ENCODE results near the gene HEY2.

DNA sequence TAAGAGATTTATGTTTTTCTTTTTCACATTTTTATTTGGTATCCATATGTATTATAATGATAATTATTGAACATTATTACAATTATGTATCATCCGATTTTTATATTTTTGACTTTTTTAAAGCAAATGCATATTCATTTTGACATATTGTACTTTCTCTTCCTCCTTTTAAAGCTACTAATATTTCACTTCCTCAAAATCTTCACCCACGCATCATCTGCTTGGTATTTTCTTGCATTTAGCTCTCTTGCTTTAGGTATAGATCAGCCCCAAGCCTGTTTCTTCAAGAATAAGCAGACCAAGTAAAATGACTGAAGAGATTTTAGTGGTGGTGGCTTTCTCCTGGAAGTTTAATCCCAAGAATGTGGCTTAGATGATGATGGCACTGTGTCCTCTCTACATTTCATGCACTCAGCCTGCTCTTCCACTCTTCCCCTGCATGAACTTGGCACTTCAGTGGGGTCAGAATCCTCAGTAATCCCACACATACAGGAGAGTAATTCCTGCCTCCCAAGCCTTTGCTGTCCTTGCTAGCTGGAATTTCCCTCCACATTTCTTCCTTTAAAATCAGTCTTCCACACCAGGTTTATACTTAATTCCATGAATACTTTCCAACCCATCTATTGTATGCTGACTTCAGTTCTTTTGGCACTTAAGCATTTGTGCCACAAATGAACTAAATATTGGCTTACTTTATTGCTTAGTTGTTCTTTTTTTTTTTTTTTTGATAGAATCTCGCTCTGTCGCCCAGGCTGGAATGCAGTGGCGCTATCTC is 49.5 kb downstream of the HEY2 start:
- TF ChIP-seq CTCF (IDR thresholded peaks at IDR 0.05; ENCODE audit: extremely low read depth in 1 of 2, insufficient read depth in 1 of 2, low read depth in 1 of 2, low read length in 2 of 2) (no peak), POLR2AphosphoS5 (IDR thresholded peaks at IDR 0.05; ENCODE audit: insufficient read depth, low read depth, low read length) (no peak), MYC (IDR thresholded peaks at IDR 0.05; ENCODE audit: low read depth, low read length) (no peak)

Measured in endothelial cell of umbilical vein (primary cell).